Measurements from ENCODE around the gene BBX. TPM values are rescaled to one million over a fixed set of nuclear protein-coding genes. Genes with fewer than 3 reads are reported as not detected.

BBX gene
- 75.8 and 77.5 TPM in 2 replicates for total RNA-seq

- ATAC-seq (ENCODE audit: low read depth) (peak; percentile 87), DNase-seq (peak; percentile 89)
- peak within 1 kb of the TSS; percentile 96 for H3K4me3 Mint-ChIP-seq
- H3K27me3 Mint-ChIP-seq = no peaks in the 10 kb centered on the region
- TF ChIP-seq CTCF (IDR thresholded peaks at IDR 0.05) = no peak
- peaks cover 23% of the 10 kb centered on the region for H3K36me3 Mint-ChIP-seq (ENCODE audit: low read depth)
- peak within 1 kb of the TSS; percentile 98 for H3K27ac Mint-ChIP-seq
- ChIA-PET POLR2A (interaction anchor here (0.8 to 2.0 kb wide), 4 partner anchors 76 to 1067 kb away, joined by 4 to 14 read pairs (median 4); partner anchors contain the start of genes CIP2A and DZIP3), CTCF (interaction anchor here (0.9 to 1.9 kb wide), 3 partner anchors 20 to 251 kb away, joined by 3 to 7 read pairs (median 5); no protein-coding TSS in a partner anchor)
- H3K9me3 Mint-ChIP-seq = no peaks in the 10 kb centered on the region
- peaks cover 37% of the 10 kb centered on the region for H3K4me1 Mint-ChIP-seq
- intact Hi-C loops (cut with micrococcal nuclease) = loop anchor here (1.0 to 10.0 kb wide), 7 partner anchors 92 to 1655 kb away; partner anchors contain the start of genes CBLB, CD47, CIP2A and DZIP3
Measured at GRCh38 chr3:107522510-107523288, at the start of gene BBX. Gene BBX, plus strand, starts transcription at chr3:107522962. Its CDS starts 187,499 bp downstream, at chr3:107710461.

- peaks cover 9% of the 10 kb centered on the region for H3K9me3 Mint-ChIP-seq
- H3K27me3 Mint-ChIP-seq = peaks cover 27% of the 10 kb centered on the region
- H3K4me1 Mint-ChIP-seq = no peaks in the 10 kb centered on the region
- no peak overlapping the region for H3K27ac Mint-ChIP-seq
- ChIA-PET POLR2A (no interaction called here), CTCF (no interaction called here)
- no peak for TF ChIP-seq CTCF (IDR thresholded peaks at IDR 0.05)
- H3K36me3 Mint-ChIP-seq (ENCODE audit: low read depth) = no peaks in the 10 kb centered on the region
- H3K4me3 Mint-ChIP-seq = no peak overlapping the region
- intact Hi-C loops (cut with micrococcal nuclease) = no loop called here
- DNase-seq (no peak), ATAC-seq (ENCODE audit: low read depth) (no peak)
Measured at GRCh38 chr3:107476462-107476861, 46.3 kb upstream of the BBX start.

GRCh38 chr3:107487490-107487889 lies 35.3 kb upstream of the BBX start:
- ChIA-PET CTCF (interaction anchor here (1.2 kb wide), 1 partner anchor 19 kb away, joined by 3 read pairs; no protein-coding TSS in a partner anchor), POLR2A (no interaction called here)
- Mint-ChIP-seq H3K27ac (no peak overlapping the region), H3K4me1 (no peaks in the 10 kb centered on the region), H3K36me3 (ENCODE audit: low read depth) (no peaks in the 10 kb centered on the region), H3K27me3 (no peaks in the 10 kb centered on the region), H3K9me3 (no peaks in the 10 kb centered on the region), H3K4me3 (no peak overlapping the region)
- ATAC-seq (ENCODE audit: low read depth) = no peak
- intact Hi-C loops (cut with micrococcal nuclease) = no loop called here
- DNase-seq = no peak
- TF ChIP-seq CTCF (IDR thresholded peaks at IDR 0.05) = no peak

- Mint-ChIP-seq H3K4me3 (no peak overlapping the region), H3K27ac (no peak overlapping the region), H3K27me3 (no peaks in the 10 kb centered on the region), H3K9me3 (no peaks in the 10 kb centered on the region), H3K4me1 (no peaks in the 10 kb centered on the region), H3K36me3 (ENCODE audit: low read depth) (no peaks in the 10 kb centered on the region)
- intact Hi-C loops (cut with micrococcal nuclease) = no loop called here
- ATAC-seq (ENCODE audit: low read depth) = no peak
- no peak for DNase-seq
- ChIA-PET POLR2A (no interaction called here), CTCF (no interaction called here)
- TF ChIP-seq CTCF (IDR thresholded peaks at IDR 0.05) = no peak
Measured at GRCh38 chr3:107488942-107489341, 33.8 kb upstream of the BBX start.

GRCh38 chr3:107493134-107493533 lies 29.6 kb upstream of the BBX start:
- Mint-ChIP-seq H3K4me3 (no peak overlapping the region), H3K36me3 (ENCODE audit: low read depth) (no peaks in the 10 kb centered on the region), H3K9me3 (no peaks in the 10 kb centered on the region), H3K4me1 (no peaks in the 10 kb centered on the region), H3K27ac (no peak overlapping the region), H3K27me3 (peaks cover 3% of the 10 kb centered on the region)
- ChIA-PET CTCF (no interaction called here), POLR2A (no interaction called here)
- ATAC-seq (ENCODE audit: low read depth) (no peak), DNase-seq (no peak)
- TF ChIP-seq CTCF (IDR thresholded peaks at IDR 0.05) = no peak
- intact Hi-C loops (cut with micrococcal nuclease) = no loop called here

Data from activated B cell treated with CpG ODN at 0.5 μM for 24 hours (primary cell).